ENCODE measurements around the gene FMN1. TPM values are rescaled to one million over a fixed set of nuclear protein-coding genes. Genes with fewer than 3 reads are reported as not detected.

FMN1 gene
- total RNA-seq, 1 experiment from 2014 or later, result 4.5 TPM

DNA sequence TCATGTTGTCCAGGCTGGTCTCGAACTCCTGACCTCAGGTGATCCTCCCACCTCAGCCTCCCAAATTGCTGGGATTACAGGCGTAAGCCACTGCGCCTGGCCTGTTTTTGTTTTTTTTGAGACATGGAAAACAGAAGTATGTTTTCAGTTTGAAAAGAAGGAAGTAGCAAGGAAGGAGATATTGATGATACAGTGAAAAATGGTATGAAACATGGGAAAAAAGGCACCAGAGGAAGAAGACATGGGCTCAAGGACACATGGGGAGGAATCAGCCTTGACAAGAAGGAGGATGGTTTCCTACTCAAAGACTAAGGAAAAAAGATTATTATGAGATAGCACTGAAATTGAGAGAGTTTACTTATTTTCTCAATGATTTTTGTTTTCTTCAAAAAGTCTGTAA is 30.7 kb downstream of the FMN1 start (continued):
- TF ChIP-seq, protein P1, sequence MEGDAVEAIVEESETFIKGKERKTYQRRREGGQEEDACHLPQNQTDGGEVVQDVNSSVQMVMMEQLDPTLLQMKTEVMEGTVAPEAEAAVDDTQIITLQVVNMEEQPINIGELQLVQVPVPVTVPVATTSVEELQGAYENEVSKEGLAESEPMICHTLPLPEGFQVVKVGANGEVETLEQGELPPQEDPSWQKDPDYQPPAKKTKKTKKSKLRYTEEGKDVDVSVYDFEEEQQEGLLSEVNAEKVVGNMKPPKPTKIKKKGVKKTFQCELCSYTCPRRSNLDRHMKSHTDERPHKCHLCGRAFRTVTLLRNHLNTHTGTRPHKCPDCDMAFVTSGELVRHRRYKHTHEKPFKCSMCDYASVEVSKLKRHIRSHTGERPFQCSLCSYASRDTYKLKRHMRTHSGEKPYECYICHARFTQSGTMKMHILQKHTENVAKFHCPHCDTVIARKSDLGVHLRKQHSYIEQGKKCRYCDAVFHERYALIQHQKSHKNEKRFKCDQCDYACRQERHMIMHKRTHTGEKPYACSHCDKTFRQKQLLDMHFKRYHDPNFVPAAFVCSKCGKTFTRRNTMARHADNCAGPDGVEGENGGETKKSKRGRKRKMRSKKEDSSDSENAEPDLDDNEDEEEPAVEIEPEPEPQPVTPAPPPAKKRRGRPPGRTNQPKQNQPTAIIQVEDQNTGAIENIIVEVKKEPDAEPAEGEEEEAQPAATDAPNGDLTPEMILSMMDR (IDR thresholded peaks at IDR 0.05), result no peak
- TF ChIP-seq CBFB (CRISPR knock-in tag; IDR thresholded peaks at IDR 0.05; ENCODE audit: low read depth), result no peak
- no peak for TF ChIP-seq GRHL2 (CRISPR knock-in tag; IDR thresholded peaks at IDR 0.05; ENCODE audit: insufficient replicate concordance, severe bottlenecking)
- no peak for TF ChIP-seq PRRX2 (CRISPR knock-in tag; IDR thresholded peaks at IDR 0.05)

DNA sequence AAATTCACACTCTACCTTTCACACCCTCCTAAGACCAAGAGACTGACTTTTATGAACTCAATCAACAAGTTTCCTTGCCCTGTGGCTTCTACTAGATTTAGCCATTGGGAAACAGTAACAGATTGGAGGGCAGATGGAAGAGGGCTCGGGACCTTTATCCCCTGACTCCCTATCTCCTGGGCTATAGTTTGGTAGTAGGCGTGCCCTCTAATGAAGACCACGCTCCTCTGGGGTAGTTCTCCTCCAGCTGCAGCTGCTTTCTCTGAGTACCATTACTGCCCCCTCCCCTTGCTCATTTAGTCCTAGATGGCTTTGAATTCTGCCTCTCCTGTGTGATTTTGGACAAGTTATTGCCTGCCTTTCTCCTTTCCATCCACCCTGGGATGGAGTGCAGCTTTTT is 33.3 kb downstream of the FMN1 start:
- CTCF ChIA-PET, result interaction anchor here (0.7 kb wide), 1 partner anchor 10 kb away, joined by 4 read pairs; no protein-coding TSS in a partner anchor
- H3K27ac Mint-ChIP-seq, result no peak overlapping the region

More for the DNA sequence above, 33.3 kb downstream of the FMN1 start:
- Mint-ChIP-seq H3K27me3 (ENCODE audit: low read depth) (no peaks in the 10 kb centered on the region), H3K36me3 (no peaks in the 10 kb centered on the region), H3K4me1 (no peaks in the 10 kb centered on the region), H3K9me3 (no peaks in the 10 kb centered on the region), H3K4me3 (no peak overlapping the region)
- POLR2A ChIA-PET, result no interaction called here
- ATAC-seq (no peak), DNase-seq (ENCODE audit: low spot score) (no peak)
- TF ChIP-seq, protein P2, sequence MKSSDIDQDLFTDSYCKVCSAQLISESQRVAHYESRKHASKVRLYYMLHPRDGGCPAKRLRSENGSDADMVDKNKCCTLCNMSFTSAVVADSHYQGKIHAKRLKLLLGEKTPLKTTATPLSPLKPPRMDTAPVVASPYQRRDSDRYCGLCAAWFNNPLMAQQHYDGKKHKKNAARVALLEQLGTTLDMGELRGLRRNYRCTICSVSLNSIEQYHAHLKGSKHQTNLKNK (CRISPR knock-in tag; IDR thresholded peaks at IDR 0.05), result no peak
- TF ChIP-seq NFYB (CRISPR knock-in tag; conservative IDR thresholded peaks at IDR 0.05; ENCODE audit: low read depth) (no peak), NFE2L1 (CRISPR knock-in tag; IDR thresholded peaks at IDR 0.05) (no peak), ZNF671 (CRISPR knock-in tag; IDR thresholded peaks at IDR 0.05) (no peak), NR3C1 (CRISPR knock-in tag; conservative IDR thresholded peaks at IDR 0.05; ENCODE audit: low read depth) (no peak), GRHL2 (CRISPR knock-in tag; IDR thresholded peaks at IDR 0.05; ENCODE audit: insufficient replicate concordance, severe bottlenecking) (no peak), JAZF1 (CRISPR knock-in tag; IDR thresholded peaks at IDR 0.05) (no peak), TEAD4 (CRISPR knock-in tag; IDR thresholded peaks at IDR 0.05) (no peak), ZNF232 (CRISPR knock-in tag; IDR thresholded peaks at IDR 0.05) (no peak), MXD4 (CRISPR knock-in tag; IDR thresholded peaks at IDR 0.05; ENCODE audit: borderline replicate concordance) (no peak)
- TF ChIP-seq, protein P3, sequence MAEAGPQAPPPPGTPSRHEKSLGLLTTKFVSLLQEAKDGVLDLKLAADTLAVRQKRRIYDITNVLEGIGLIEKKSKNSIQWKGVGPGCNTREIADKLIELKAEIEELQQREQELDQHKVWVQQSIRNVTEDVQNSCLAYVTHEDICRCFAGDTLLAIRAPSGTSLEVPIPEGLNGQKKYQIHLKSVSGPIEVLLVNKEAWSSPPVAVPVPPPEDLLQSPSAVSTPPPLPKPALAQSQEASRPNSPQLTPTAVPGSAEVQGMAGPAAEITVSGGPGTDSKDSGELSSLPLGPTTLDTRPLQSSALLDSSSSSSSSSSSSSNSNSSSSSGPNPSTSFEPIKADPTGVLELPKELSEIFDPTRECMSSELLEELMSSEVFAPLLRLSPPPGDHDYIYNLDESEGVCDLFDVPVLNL (CRISPR knock-in tag; IDR thresholded peaks at IDR 0.05; ENCODE audit: borderline replicate concordance, low read depth), result no peak
- TF ChIP-seq, protein P4, sequence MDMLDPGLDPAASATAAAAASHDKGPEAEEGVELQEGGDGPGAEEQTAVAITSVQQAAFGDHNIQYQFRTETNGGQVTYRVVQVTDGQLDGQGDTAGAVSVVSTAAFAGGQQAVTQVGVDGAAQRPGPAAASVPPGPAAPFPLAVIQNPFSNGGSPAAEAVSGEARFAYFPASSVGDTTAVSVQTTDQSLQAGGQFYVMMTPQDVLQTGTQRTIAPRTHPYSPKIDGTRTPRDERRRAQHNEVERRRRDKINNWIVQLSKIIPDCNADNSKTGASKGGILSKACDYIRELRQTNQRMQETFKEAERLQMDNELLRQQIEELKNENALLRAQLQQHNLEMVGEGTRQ (CRISPR knock-in tag; IDR thresholded peaks at IDR 0.05), result no peak
- TF ChIP-seq, protein P5, sequence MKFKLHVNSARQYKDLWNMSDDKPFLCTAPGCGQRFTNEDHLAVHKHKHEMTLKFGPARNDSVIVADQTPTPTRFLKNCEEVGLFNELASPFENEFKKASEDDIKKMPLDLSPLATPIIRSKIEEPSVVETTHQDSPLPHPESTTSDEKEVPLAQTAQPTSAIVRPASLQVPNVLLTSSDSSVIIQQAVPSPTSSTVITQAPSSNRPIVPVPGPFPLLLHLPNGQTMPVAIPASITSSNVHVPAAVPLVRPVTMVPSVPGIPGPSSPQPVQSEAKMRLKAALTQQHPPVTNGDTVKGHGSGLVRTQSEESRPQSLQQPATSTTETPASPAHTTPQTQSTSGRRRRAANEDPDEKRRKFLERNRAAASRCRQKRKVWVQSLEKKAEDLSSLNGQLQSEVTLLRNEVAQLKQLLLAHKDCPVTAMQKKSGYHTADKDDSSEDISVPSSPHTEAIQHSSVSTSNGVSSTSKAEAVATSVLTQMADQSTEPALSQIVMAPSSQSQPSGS (CRISPR knock-in tag; IDR thresholded peaks at IDR 0.05; ENCODE audit: borderline replicate concordance, low read depth), result no peak
- TF ChIP-seq, protein P6, sequence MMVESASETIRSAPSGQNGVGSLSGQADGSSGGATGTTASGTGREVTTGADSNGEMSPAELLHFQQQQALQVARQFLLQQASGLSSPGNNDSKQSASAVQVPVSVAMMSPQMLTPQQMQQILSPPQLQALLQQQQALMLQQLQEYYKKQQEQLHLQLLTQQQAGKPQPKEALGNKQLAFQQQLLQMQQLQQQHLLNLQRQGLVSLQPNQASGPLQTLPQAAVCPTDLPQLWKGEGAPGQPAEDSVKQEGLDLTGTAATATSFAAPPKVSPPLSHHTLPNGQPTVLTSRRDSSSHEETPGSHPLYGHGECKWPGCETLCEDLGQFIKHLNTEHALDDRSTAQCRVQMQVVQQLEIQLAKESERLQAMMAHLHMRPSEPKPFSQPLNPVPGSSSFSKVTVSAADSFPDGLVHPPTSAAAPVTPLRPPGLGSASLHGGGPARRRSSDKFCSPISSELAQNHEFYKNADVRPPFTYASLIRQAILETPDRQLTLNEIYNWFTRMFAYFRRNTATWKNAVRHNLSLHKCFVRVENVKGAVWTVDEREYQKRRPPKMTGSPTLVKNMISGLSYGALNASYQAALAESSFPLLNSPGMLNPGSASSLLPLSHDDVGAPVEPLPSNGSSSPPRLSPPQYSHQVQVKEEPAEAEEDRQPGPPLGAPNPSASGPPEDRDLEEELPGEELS (CRISPR knock-in tag; IDR thresholded peaks at IDR 0.05), result no peak
- TF ChIP-seq, protein P7, sequence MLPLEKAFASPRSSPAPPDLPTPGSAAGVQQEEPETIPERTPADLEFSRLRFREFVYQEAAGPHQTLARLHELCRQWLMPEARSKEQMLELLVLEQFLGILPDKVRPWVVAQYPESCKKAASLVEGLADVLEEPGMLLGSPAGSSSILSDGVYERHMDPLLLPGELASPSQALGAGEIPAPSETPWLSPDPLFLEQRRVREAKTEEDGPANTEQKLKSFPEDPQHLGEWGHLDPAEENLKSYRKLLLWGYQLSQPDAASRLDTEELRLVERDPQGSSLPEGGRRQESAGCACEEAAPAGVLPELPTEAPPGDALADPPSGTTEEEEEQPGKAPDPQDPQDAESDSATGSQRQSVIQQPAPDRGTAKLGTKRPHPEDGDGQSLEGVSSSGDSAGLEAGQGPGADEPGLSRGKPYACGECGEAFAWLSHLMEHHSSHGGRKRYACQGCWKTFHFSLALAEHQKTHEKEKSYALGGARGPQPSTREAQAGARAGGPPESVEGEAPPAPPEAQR (CRISPR knock-in tag; IDR thresholded peaks at IDR 0.05), result no peak
- TF ChIP-seq, protein P8, sequence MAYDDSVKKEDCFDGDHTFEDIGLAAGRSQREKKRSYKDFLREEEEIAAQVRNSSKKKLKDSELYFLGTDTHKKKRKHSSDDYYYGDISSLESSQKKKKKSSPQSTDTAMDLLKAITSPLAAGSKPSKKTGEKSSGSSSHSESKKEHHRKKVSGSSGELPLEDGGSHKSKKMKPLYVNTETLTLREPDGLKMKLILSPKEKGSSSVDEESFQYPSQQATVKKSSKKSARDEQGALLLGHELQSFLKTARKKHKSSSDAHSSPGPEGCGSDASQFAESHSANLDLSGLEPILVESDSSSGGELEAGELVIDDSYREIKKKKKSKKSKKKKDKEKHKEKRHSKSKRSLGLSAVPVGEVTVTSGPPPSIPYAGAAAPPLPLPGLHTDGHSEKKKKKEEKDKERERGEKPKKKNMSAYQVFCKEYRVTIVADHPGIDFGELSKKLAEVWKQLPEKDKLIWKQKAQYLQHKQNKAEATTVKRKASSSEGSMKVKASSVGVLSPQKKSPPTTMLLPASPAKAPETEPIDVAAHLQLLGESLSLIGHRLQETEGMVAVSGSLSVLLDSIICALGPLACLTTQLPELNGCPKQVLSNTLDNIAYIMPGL (CRISPR knock-in tag; IDR thresholded peaks at IDR 0.05), result no peak
